SK-N-SH treated with all-trans-retinoic acid at 6 μM for 48 hours (cell line): ENCODE data around the gene BNC2.

Source experiments
- ARNTL ChIP-seq: fragments of 450-650 bp; formaldehyde crosslinking; IDR thresholded peaks from 2 replicates; pipeline ENCODE4 v1.5.0; 2020; ENCODE audit warnings: low read depth, mild to moderate bottlenecking, moderate library complexity, borderline replicate concordance
- ESRRG ChIP-seq: fragments of 250-450 bp; sonication (Bioruptor Pico); IDR thresholded peaks from 2 replicates; pipeline ENCODE4 v1.6.1; 2021; ENCODE audit warnings: mild to moderate bottlenecking
- OSR1 ChIP-seq: fragments of 250-450 bp; sonication (Bioruptor Pico); IDR thresholded peaks from 2 replicates; pipeline ENCODE4 v1.8.0; 2022; ENCODE audit warnings: moderate library complexity, mild to moderate bottlenecking, inconsistent platforms
- PPARA ChIP-seq: fragments of 250-450 bp; sonication (Bioruptor Pico); IDR thresholded peaks from 2 replicates; pipeline ENCODE4 v1.5.0; 2020; ENCODE audit warnings: mild to moderate bottlenecking, borderline replicate concordance
- RARB ChIP-seq: fragments of 250-450 bp; sonication (Bioruptor Pico); IDR thresholded peaks from 2 replicates; pipeline ENCODE4 v1.8.0; 2021; ENCODE audit warnings: mild to moderate bottlenecking, moderate library complexity
- SNAI2 ChIP-seq: fragments of 250-450 bp; sonication (Bioruptor Pico); IDR thresholded peaks from 2 replicates; pipeline ENCODE4 v1.5.0; 2020; ENCODE audit warnings: mild to moderate bottlenecking, moderate library complexity
- ZNF8 ChIP-seq: fragments of 450-650 bp; formaldehyde crosslinking; IDR thresholded peaks from 2 replicates; pipeline ENCODE4 v1.5.0; 2020; ENCODE audit warnings: mild to moderate bottlenecking, moderate library complexity
- TF ChIP-seq, protein P1 (sequence below): fragments of 250-450 bp; sonication (Bioruptor Pico); IDR thresholded peaks from 2 replicates; pipeline ENCODE4 v1.8.0; 2020; ENCODE audit warnings: mild to moderate bottlenecking, moderate library complexity, borderline replicate concordance
- TF ChIP-seq, protein P2 (sequence below): fragments of 250-450 bp; sonication (Bioruptor Pico); IDR thresholded peaks from 2 replicates; pipeline ENCODE4 v1.8.0; 2021; ENCODE audit warnings: low read depth, mild to moderate bottlenecking, moderate library complexity, borderline replicate concordance
- TF ChIP-seq, protein P3 (sequence below): fragments of 250-450 bp; sonication (Bioruptor Pico); IDR thresholded peaks from 2 replicates; pipeline ENCODE4 v1.5.1; 2020; ENCODE audit warnings: low read depth, mild to moderate bottlenecking, moderate library complexity

DNA sequence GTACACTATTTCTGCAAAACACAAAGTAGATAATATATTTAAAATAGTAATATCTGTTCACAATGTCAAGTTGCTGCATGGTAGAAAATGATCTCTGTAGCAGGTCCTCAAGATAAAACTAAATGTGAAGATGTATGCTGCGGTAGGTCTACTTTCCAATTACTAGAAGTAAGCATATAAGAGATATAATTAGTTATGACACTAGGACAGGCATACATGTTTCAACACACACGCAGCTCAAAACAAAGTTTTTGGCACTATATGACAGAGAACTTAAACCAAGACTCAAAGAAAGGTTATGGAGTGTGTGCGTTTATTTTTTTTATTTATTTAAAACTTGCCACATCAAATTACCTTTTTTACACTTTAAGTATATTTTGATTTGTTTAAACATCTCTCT, 23.5 kb downstream of the BNC2 start:
- no peak for TF ChIP-seq OSR1 (CRISPR knock-in tag)
- TF ChIP-seq ARNTL (CRISPR knock-in tag): no peak
- TF ChIP-seq SNAI2 (CRISPR knock-in tag): no peak
- TF ChIP-seq ESRRG (CRISPR knock-in tag): no peak
- TF ChIP-seq, protein P1, sequence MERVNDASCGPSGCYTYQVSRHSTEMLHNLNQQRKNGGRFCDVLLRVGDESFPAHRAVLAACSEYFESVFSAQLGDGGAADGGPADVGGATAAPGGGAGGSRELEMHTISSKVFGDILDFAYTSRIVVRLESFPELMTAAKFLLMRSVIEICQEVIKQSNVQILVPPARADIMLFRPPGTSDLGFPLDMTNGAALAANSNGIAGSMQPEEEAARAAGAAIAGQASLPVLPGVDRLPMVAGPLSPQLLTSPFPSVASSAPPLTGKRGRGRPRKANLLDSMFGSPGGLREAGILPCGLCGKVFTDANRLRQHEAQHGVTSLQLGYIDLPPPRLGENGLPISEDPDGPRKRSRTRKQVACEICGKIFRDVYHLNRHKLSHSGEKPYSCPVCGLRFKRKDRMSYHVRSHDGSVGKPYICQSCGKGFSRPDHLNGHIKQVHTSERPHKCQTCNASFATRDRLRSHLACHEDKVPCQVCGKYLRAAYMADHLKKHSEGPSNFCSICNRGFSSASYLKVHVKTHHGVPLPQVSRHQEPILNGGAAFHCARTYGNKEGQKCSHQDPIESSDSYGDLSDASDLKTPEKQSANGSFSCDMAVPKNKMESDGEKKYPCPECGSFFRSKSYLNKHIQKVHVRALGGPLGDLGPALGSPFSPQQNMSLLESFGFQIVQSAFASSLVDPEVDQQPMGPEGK (CRISPR knock-in tag): no peak
- TF ChIP-seq PPARA (CRISPR knock-in tag): no peak
- TF ChIP-seq, protein P2, sequence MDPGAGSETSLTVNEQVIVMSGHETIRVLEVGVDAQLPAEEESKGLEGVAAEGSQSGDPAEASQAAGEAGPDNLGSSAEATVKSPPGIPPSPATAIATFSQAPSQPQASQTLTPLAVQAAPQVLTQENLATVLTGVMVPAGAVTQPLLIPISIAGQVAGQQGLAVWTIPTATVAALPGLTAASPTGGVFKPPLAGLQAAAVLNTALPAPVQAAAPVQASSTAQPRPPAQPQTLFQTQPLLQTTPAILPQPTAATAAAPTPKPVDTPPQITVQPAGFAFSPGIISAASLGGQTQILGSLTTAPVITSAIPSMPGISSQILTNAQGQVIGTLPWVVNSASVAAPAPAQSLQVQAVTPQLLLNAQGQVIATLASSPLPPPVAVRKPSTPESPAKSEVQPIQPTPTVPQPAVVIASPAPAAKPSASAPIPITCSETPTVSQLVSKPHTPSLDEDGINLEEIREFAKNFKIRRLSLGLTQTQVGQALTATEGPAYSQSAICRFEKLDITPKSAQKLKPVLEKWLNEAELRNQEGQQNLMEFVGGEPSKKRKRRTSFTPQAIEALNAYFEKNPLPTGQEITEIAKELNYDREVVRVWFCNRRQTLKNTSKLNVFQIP: no peak
- no peak for TF ChIP-seq RARB
- TF ChIP-seq, protein P3, sequence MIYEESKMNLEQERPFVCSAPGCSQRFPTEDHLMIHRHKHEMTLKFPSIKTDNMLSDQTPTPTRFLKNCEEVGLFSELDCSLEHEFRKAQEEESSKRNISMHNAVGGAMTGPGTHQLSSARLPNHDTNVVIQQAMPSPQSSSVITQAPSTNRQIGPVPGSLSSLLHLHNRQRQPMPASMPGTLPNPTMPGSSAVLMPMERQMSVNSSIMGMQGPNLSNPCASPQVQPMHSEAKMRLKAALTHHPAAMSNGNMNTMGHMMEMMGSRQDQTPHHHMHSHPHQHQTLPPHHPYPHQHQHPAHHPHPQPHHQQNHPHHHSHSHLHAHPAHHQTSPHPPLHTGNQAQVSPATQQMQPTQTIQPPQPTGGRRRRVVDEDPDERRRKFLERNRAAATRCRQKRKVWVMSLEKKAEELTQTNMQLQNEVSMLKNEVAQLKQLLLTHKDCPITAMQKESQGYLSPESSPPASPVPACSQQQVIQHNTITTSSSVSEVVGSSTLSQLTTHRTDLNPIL (CRISPR knock-in tag): no peak
- no peak for TF ChIP-seq ZNF8 (CRISPR knock-in tag)
